Activated naive CD8-positive, alpha-beta T cell (primary cell): ENCODE data around the gene FCN3.

Experiments
- H3K27ac Mint-ChIP-seq: one replicate; pipeline ENCODE4 v1.8.0; 2021; ENCODE audit warnings: mixed read lengths
- H3K27me3 Mint-ChIP-seq: one replicate; pipeline ENCODE4 v1.8.0; 2021; ENCODE audit warnings: mixed read lengths
- H3K36me3 Mint-ChIP-seq: one replicate; pipeline ENCODE4 v1.8.0; 2021; ENCODE audit warnings: mixed read lengths
- H3K4me1 Mint-ChIP-seq: one replicate; pipeline ENCODE4 v1.8.0; 2021; ENCODE audit warnings: low read depth, mixed read lengths
- H3K4me3 Mint-ChIP-seq: one replicate; pipeline ENCODE4 v1.8.0; 2021; ENCODE audit warnings: mild to moderate bottlenecking, mixed read lengths
- H3K9me3 Mint-ChIP-seq: one replicate; pipeline ENCODE4 v1.8.0; 2021; ENCODE audit warnings: low read depth, mixed read lengths

The FCN3 gene

GRCh38 chr1:27346991-27347624 is 27.5 kb downstream of the FCN3 start:
- H3K4me1 Mint-ChIP-seq: peaks cover 38% of the 10 kb centered on the region
- no peak overlapping the region for H3K4me3 Mint-ChIP-seq
- H3K36me3 Mint-ChIP-seq: no peaks in the 10 kb centered on the region
- no peaks in the 10 kb centered on the region for H3K27me3 Mint-ChIP-seq
- H3K9me3 Mint-ChIP-seq: no peaks in the 10 kb centered on the region
- H3K27ac Mint-ChIP-seq: peak overlapping the region; percentile 41

GRCh38 chr1:27346357-27346756 is 28.3 kb downstream of the FCN3 start:
- peak overlapping the region; percentile 43 for H3K27ac Mint-ChIP-seq
- H3K9me3 Mint-ChIP-seq: no peaks in the 10 kb centered on the region
- H3K4me1 Mint-ChIP-seq: peaks cover 43% of the 10 kb centered on the region
- H3K4me3 Mint-ChIP-seq: no peak overlapping the region
- H3K36me3 Mint-ChIP-seq: no peaks in the 10 kb centered on the region
- no peaks in the 10 kb centered on the region for H3K27me3 Mint-ChIP-seq

GRCh38 chr1:27345272-27345671 is 29.4 kb downstream of the FCN3 start:
- Mint-ChIP-seq H3K4me3 (no peak overlapping the region), H3K36me3 (no peaks in the 10 kb centered on the region), H3K9me3 (no peaks in the 10 kb centered on the region), H3K27ac (no peak overlapping the region), H3K27me3 (no peaks in the 10 kb centered on the region), H3K4me1 (peaks cover 51% of the 10 kb centered on the region)

GRCh38 chr1:27343639-27344025 is 31.0 kb downstream of the FCN3 start:
- Mint-ChIP-seq H3K9me3 (no peaks in the 10 kb centered on the region), H3K4me3 (peak overlapping the region; percentile 91), H3K27me3 (no peaks in the 10 kb centered on the region), H3K4me1 (peaks cover 66% of the 10 kb centered on the region), H3K36me3 (no peaks in the 10 kb centered on the region), H3K27ac (peak overlapping the region; percentile 91)

GRCh38 chr1:27342778-27343638 is 31.6 kb downstream of the FCN3 start:
- H3K4me3 Mint-ChIP-seq: peak overlapping the region; percentile 91
- no peaks in the 10 kb centered on the region for H3K36me3 Mint-ChIP-seq
- H3K9me3 Mint-ChIP-seq: no peaks in the 10 kb centered on the region
- H3K4me1 Mint-ChIP-seq: peaks cover 65% of the 10 kb centered on the region
- peak overlapping the region; percentile 91 for H3K27ac Mint-ChIP-seq
- no peaks in the 10 kb centered on the region for H3K27me3 Mint-ChIP-seq

- no peaks in the 10 kb centered on the region for H3K9me3 Mint-ChIP-seq
- H3K36me3 Mint-ChIP-seq: no peaks in the 10 kb centered on the region
- no peaks in the 10 kb centered on the region for H3K27me3 Mint-ChIP-seq
These were observed 32.2 kb downstream of the FCN3 start for GRCh38 chr1:27342391-27342777.

GRCh38 chr1:27341525-27342252 is 32.9 kb downstream of the FCN3 start, which contains the start of gene SYTL1:
Gene SYTL1 (plus strand): TSS chr1:27342022. CDS start chr1:27345335, 3,313 bp downstream.
- Mint-ChIP-seq H3K36me3 (peaks cover under 1% of the 10 kb centered on the region), H3K4me3 (peak within 1 kb of the TSS; percentile 91), H3K27me3 (no peaks in the 10 kb centered on the region)

More at GRCh38 chr1:27342391-27342777, 32.2 kb downstream of the FCN3 start:
- H3K4me3 Mint-ChIP-seq: peak overlapping the region; percentile 91
- peak overlapping the region; percentile 91 for H3K27ac Mint-ChIP-seq
- H3K4me1 Mint-ChIP-seq: peaks cover 62% of the 10 kb centered on the region

GRCh38 chr1:27339213-27339612 is 35.4 kb downstream of the FCN3 start:
- Mint-ChIP-seq H3K27ac (peak overlapping the region; percentile 24), H3K36me3 (peaks cover 2% of the 10 kb centered on the region), H3K4me1 (peaks cover 48% of the 10 kb centered on the region), H3K9me3 (no peaks in the 10 kb centered on the region), H3K4me3 (no peak overlapping the region), H3K27me3 (no peaks in the 10 kb centered on the region)

More at GRCh38 chr1:27341525-27342252, 32.9 kb downstream of the FCN3 start, which contains the start of gene SYTL1:
- Mint-ChIP-seq H3K9me3 (no peaks in the 10 kb centered on the region), H3K4me1 (peaks cover 58% of the 10 kb centered on the region), H3K27ac (peak within 1 kb of the TSS; percentile 91)

GRCh38 chr1:27338751-27339150 is 35.9 kb downstream of the FCN3 start:
- peak overlapping the region; percentile 24 for H3K27ac Mint-ChIP-seq
- H3K27me3 Mint-ChIP-seq: no peaks in the 10 kb centered on the region
- no peaks in the 10 kb centered on the region for H3K9me3 Mint-ChIP-seq
- no peak overlapping the region for H3K4me3 Mint-ChIP-seq
- peaks cover 2% of the 10 kb centered on the region for H3K36me3 Mint-ChIP-seq
- H3K4me1 Mint-ChIP-seq: peaks cover 43% of the 10 kb centered on the region

- Mint-ChIP-seq H3K27ac (no peak overlapping the region), H3K4me1 (peaks cover 38% of the 10 kb centered on the region), H3K36me3 (peaks cover 2% of the 10 kb centered on the region), H3K27me3 (no peaks in the 10 kb centered on the region), H3K9me3 (no peaks in the 10 kb centered on the region), H3K4me3 (no peak overlapping the region)
These were observed 37.9 kb downstream of the FCN3 start for GRCh38 chr1:27336756-27337155.

- H3K27me3 Mint-ChIP-seq: no peaks in the 10 kb centered on the region
- peaks cover 33% of the 10 kb centered on the region for H3K4me1 Mint-ChIP-seq
- peaks cover 2% of the 10 kb centered on the region for H3K36me3 Mint-ChIP-seq
- H3K9me3 Mint-ChIP-seq: no peaks in the 10 kb centered on the region
- no peak overlapping the region for H3K4me3 Mint-ChIP-seq
- no peak overlapping the region for H3K27ac Mint-ChIP-seq
These were observed 38.9 kb downstream of the FCN3 start for GRCh38 chr1:27335506-27336422.

GRCh38 chr1:27333717-27334279 is 40.8 kb downstream of the FCN3 start:
- Mint-ChIP-seq H3K4me1 (peaks cover 23% of the 10 kb centered on the region), H3K36me3 (peaks cover 2% of the 10 kb centered on the region), H3K4me3 (no peak overlapping the region), H3K27me3 (no peaks in the 10 kb centered on the region), H3K9me3 (no peaks in the 10 kb centered on the region), H3K27ac (no peak overlapping the region)

- H3K4me1 Mint-ChIP-seq: peaks cover 31% of the 10 kb centered on the region
- H3K36me3 Mint-ChIP-seq: peaks cover 2% of the 10 kb centered on the region
- no peaks in the 10 kb centered on the region for H3K27me3 Mint-ChIP-seq
- no peak overlapping the region for H3K4me3 Mint-ChIP-seq
- no peak overlapping the region for H3K27ac Mint-ChIP-seq
- no peaks in the 10 kb centered on the region for H3K9me3 Mint-ChIP-seq
These were observed 41.9 kb downstream of the FCN3 start for GRCh38 chr1:27332536-27333281.
